GM19351 (cell line): ENCODE results near the gene SLC43A1.

Experiments used
- ATAC-seq: cut with Tn5 transposase; IDR thresholded peaks from one replicate; pipeline ENCODE4 v1.9.1; 2021; ENCODE audit warnings: mild to moderate bottlenecking, moderate library complexity; ENCODE audit not compliant: unreplicated experiment

Gene SLC43A1

GRCh38 chr11:57434640-57435546, 80.6 kb downstream of the SLC43A1 start:
- no peak for ATAC-seq
